Fibroblast of mammary gland (primary cell): ENCODE data around the gene OPN5.

Experiments
- DNase-seq: peaks from one replicate; pipeline ENCODE4 v3.0.0-alpha.2; 2010; ENCODE audit warnings: low read depth
- H3K4me3 ChIP-seq: 2 replicates; pipeline ENCODE4 v1.5.1; 2011; ENCODE audit warnings: low read depth, mild to moderate bottlenecking, low read length, moderate library complexity; ENCODE audit not compliant: control insufficient read depth
- CTCF ChIP-seq: conservative IDR thresholded peaks from 2 replicates; pipeline ENCODE4 v1.5.1; 2011; ENCODE audit warnings: low read depth, low read length, inconsistent platforms; ENCODE audit not compliant: control insufficient read depth, insufficient read depth

The OPN5 gene

GRCh38 chr6:47785182-47785581 lies 3.4 kb downstream of the OPN5 start:
- H3K4me3 ChIP-seq, result no peak overlapping the region
- no peak for TF ChIP-seq CTCF
- DNase-seq, result no peak

GRCh38 chr6:47787620-47788497 lies 6.0 kb downstream of the OPN5 start:
- TF ChIP-seq CTCF, result peak; percentile 94
- DNase-seq, result peak; percentile 79
- H3K4me3 ChIP-seq, result peak overlapping the region; percentile 22

GRCh38 chr6:47788498-47788884 lies 6.7 kb downstream of the OPN5 start:
- no peak for TF ChIP-seq CTCF
- H3K4me3 ChIP-seq, result no peak overlapping the region
- DNase-seq, result peak; percentile 3

- no peak overlapping the region for H3K4me3 ChIP-seq
- TF ChIP-seq CTCF, result no peak
- DNase-seq, result no peak
Measured at GRCh38 chr6:47789553-47789952, 7.7 kb downstream of the OPN5 start.

- H3K4me3 ChIP-seq, result no peak overlapping the region
- DNase-seq, result no peak
- TF ChIP-seq CTCF, result no peak
Measured at GRCh38 chr6:47792216-47792733, 10.4 kb downstream of the OPN5 start.

- H3K4me3 ChIP-seq, result no peak overlapping the region
- DNase-seq, result no peak
- TF ChIP-seq CTCF, result no peak
Measured at GRCh38 chr6:47794577-47795135, 12.8 kb downstream of the OPN5 start.
